ENCODE measurements around the gene LITAFD. TPM values are rescaled to one million over a fixed set of nuclear protein-coding genes. Genes with fewer than 3 reads are reported as not detected.

Gene LITAFD
- total and polyA plus RNA-seq, 9 of the 15 experiments (the other 6 are each of a cell fraction or from before 2014, with no cell fraction given): not detected

- intact Hi-C loops (cut with micrococcal nuclease): no loop called here
- POLR2A ChIA-PET: interaction anchor here (0.9 to 1.7 kb wide), 3 partner anchors 8 to 11 kb away, joined by 3 to 11 read pairs (median 9); no protein-coding TSS in a partner anchor
- Histone ChIP-seq H3K79me2 (ENCODE audit: control insufficient read depth, insufficient read depth, low read length) (peaks cover 81% of the 10 kb centered on the region), H3K27me3 (ENCODE audit: control insufficient read depth in 2 of 2, insufficient read depth in 2 of 2, low read length in 2 of 2) (no peaks in the 10 kb centered on the region), H4K20me1 (replicated peaks; ENCODE audit: control insufficient read depth, insufficient read depth, low read length) (peaks cover 51% of the 10 kb centered on the region), H3K4me1 (replicated peaks in 1 of 2; ENCODE audit: control insufficient read depth in 2 of 2, insufficient read depth in 2 of 2, low read length in 2 of 2) (peaks cover 45 to 72% of the 10 kb centered on the region in 2 experiments), H3K27ac (ENCODE audit: extremely low read depth, low read depth, low read length) (peak overlapping the region; percentile 17; the same call in 1 of the 3 replicates), H3K4me3 (no peak overlapping the region), H3K9me3 (replicated peaks; ENCODE audit: control insufficient read depth, insufficient read depth, low read depth, low read length) (no peaks in the 10 kb centered on the region), H3K36me3 (ENCODE audit: control insufficient read depth, insufficient read depth, low read length) (peaks cover 38% of the 10 kb centered on the region; the same call in 1 of the 3 replicates), H3K9ac (ENCODE audit: insufficient read depth in 1 of 2, low read depth in 2 of 2, low read length in 2 of 2) (no peak overlapping the region; a peak in 2 of 4 replicates), H3K9me1 (ENCODE audit: control insufficient read depth, insufficient read depth, low read length) (peaks cover 19% of the 10 kb centered on the region), H3K4me2 (ENCODE audit: insufficient read depth, low read length) (no peak overlapping the region; the same call in 1 of the 2 replicates), H2AFZ (ENCODE audit: low read depth, low read length) (no peak overlapping the region)
- in situ Hi-C loops (cut with MboI): no loop called here
- CTCF ChIA-PET (ENCODE audit: low intra/inter-chr PET ratio): no interaction called here
- FAIRE-seq (peak; percentile 59), ATAC-seq (no peak), DNase-seq (ENCODE audit: extremely low read depth in 1 of 4, low spot score in 3 of 4) (no peak)
- BruUV-seq (replicated peaks): no TSS peak
- WGBS (ENCODE audit: insufficient coverage, low coverage, missing lambda C conversion rate): 63% methylated on average over 12 of the region's 14 CpGs
- TF ChIP-seq KDM1A (IDR thresholded peaks at IDR 0.05): 0 out of 4 replicates have a peak, but pooled peaks of 1 of the 2 experiments have one; percentile 2
- 0 out of 2 replicates have a peak, but pooled peaks have one; percentile 1 for TF ChIP-seq BCOR (IDR thresholded peaks at IDR 0.05)
- no peak for TF ChIP-seq SP1 (CRISPR knock-in tag; IDR thresholded peaks at IDR 0.05)
- TF ChIP-seq, protein P1, sequence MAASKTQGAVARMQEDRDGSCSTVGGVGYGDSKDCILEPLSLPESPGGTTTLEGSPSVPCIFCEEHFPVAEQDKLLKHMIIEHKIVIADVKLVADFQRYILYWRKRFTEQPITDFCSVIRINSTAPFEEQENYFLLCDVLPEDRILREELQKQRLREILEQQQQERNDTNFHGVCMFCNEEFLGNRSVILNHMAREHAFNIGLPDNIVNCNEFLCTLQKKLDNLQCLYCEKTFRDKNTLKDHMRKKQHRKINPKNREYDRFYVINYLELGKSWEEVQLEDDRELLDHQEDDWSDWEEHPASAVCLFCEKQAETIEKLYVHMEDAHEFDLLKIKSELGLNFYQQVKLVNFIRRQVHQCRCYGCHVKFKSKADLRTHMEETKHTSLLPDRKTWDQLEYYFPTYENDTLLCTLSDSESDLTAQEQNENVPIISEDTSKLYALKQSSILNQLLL (CRISPR knock-in tag; IDR thresholded peaks at IDR 0.05; ENCODE audit: borderline replicate concordance): no peak
- no peak for TF ChIP-seq ZNF121 (CRISPR knock-in tag; conservative IDR thresholded peaks at IDR 0.05)
- TF ChIP-seq ZNF316 (IDR thresholded peaks at IDR 0.05): peak; percentile 71
- peak; percentile 69; the same call in 1 of the 2 replicates for TF ChIP-seq ZNF3 (CRISPR knock-in tag; IDR thresholded peaks at IDR 0.05)
- peak; percentile 30 for TF ChIP-seq PRDM10 (IDR thresholded peaks at IDR 0.05; ENCODE audit: partially characterized antibody)
- TF ChIP-seq RBBP5 (IDR thresholded peaks at IDR 0.05; ENCODE audit: borderline replicate concordance, insufficient read depth, low read length, poor library complexity, severe bottlenecking): no peak
- TF ChIP-seq BRF1 (IDR thresholded peaks at IDR 0.05; ENCODE audit: borderline replicate concordance, extremely low read depth, insufficient read length): no peak
- TF ChIP-seq HDAC2 (IDR thresholded peaks at IDR 0.05): 0 out of 2 replicates have a peak, but pooled peaks have one; percentile 34
- no peak for TF ChIP-seq MNT (conservative IDR thresholded peaks at IDR 0.05)
- no peak for TF ChIP-seq NFIX (CRISPR knock-in tag; IDR thresholded peaks at IDR 0.05; ENCODE audit: low read depth)
- no peak for TF ChIP-seq DDX20 (tag; IDR thresholded peaks at IDR 0.05; ENCODE audit: low read depth)
- 0 out of 2 replicates have a peak, but pooled peaks have one; percentile 36 for TF ChIP-seq POLR2A (conservative IDR thresholded peaks at IDR 0.05)
- TF ChIP-seq KLF1 (tag; IDR thresholded peaks at IDR 0.05): no peak
Observed at GRCh38 chr16:8862309-8863130, 19.6 kb upstream of the LITAFD start.
